Adrenal gland (tissue), 5 donors: ENCODE data around the gene PIGU.

ENCODE experiments used
- CTCF ChIP-seq, 6 experiments: fragments of 450-650 bp in 4 of 6; fragments of 200-600 bp in 2 of 6; sonication (generic) in 1 of 6; IDR thresholded peaks; 1 replicate in 5 of 6; 2 replicates in 1 of 6; pipeline versions ENCODE4 v1.5.1 to v1.8.0; 2016 to 2021; ENCODE audit warnings: antibody characterized with exemption in 6 of 6, mild to moderate bottlenecking in 2 of 6, moderate library complexity in 1 of 6
- POLR2A ChIP-seq, 2 donors: fragments of 450-650 bp; IDR thresholded peaks; one replicate each; pipeline ENCODE4 v1.6.1; 2017; ENCODE audit warnings: antibody characterized with exemption in 2 of 2, mild to moderate bottlenecking in 2 of 2, moderate library complexity in 1 of 2
- donor health status: DM: no; HTN: no; CAD: no.

GRCh38 chr20:34709831-34710567 lies 33.1 kb upstream of the PIGU start:
- no peak for TF ChIP-seq CTCF (IDR thresholded peaks at IDR 0.05)
- peak; percentile 26 to 32 for TF ChIP-seq POLR2A (IDR thresholded peaks at IDR 0.05)
